Measurements from ENCODE around the gene PRCD.

PRCD gene, protein sequence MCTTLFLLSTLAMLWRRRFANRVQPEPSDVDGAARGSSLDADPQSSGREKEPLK

DNA sequence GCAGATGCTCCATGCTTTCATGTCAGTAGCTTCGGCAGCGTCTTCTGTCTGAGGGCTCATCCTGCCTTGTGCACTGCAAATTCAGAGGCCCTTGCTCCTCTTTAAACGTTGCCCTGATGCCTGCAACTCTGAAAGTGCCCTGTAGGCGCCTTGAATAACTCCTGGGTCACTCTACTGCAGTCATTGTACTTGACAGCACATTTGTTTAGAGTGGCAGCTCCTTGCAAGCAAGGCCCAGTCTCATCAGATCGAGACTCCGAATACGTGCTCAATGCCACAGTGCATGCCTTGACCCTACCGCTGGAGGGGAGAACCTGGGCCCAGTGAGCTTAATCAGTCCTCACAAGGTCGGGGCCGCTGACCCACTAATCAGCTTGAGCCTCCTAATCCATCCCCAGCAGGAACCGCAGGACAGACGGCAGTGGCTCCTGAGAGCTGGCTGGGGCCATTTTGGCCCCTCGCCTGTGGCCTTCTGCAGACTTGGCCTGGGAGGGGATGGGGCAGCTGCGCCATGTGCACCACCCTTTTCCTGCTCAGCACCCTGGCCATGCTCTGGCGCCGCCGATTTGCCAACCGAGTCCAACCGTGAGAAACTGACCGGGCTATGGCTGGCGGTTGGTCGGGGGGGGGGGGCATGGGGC lies at the start of gene PRCD:
Gene PRCD (plus strand): TSS at position 414 of the 641 bp plus-strand sequence. CDS start 98 bp downstream, at position 512.
- no peak for DNase-seq

DNA sequence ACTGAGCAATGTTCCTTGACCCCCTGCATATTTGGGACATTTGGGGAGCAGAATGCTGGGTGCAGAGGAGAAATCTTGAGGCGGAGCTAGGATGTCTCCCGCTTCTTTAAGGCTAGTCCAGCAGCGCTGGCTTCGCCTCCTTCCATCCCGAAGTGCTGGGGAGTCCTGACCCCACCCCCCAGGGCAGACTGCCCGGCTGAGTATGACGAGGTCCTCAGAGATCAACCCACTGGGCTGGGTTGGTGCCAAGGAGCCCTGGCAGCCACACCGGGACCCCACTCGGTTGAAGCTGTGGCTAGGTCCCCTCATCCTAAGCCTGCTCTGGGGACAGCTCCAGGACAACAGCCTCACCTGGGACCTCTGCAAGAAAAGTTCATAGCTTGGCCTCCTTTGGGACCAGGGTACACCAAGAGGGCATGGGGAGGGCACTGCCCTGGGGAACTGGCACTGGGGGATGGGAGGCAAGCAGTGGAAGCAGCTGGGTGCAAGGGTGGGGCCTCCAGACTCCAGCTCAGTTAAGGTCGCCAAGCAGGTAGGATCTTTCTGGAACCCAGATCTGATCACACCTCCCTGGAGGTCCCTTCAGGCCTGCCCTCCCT lies 49.6 kb upstream of the PRCD start:
- DNase-seq = no peak

DNA sequence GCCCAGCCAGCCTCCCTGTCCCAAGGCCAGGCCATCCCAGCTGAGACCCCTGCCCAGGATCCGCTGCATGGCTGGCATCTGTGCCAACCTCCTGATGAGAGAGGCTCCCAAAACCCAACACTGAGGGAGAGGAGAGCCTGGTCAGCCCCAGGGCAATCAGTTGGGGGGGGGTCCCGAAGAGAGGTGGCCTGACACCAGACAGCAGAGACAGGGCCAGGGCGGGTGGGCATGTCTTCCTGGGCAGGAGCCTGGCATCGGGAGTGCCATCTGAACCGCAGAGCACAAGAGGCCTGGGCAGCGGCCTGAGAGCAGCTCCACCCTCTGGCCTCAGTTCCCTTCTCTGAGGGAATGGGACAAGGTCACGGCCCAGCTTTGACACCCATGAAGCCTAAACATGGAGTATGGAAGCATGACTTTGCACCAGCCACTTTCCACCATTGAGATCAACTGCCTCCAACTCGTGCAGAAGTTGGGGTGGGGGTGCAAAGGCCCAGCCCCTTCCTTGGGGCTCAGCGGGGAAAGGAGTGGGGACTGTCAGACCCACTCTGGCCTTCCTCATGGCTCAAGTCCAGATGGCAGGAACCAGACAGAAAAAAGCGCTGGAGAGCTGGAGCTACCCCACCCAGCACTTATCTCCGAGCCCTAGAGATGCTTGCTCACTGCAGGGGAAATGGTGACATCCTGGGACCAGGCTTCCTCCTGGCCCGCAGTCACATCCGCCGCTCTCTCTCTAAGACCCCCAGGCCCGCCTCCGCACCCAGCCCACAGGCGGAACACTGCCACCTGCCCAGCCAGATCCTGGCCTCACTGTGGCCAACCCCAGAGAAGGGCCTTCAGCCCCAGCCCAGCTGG lies 48.3 kb upstream of the PRCD start:
- DNase-seq = no peak

DNA sequence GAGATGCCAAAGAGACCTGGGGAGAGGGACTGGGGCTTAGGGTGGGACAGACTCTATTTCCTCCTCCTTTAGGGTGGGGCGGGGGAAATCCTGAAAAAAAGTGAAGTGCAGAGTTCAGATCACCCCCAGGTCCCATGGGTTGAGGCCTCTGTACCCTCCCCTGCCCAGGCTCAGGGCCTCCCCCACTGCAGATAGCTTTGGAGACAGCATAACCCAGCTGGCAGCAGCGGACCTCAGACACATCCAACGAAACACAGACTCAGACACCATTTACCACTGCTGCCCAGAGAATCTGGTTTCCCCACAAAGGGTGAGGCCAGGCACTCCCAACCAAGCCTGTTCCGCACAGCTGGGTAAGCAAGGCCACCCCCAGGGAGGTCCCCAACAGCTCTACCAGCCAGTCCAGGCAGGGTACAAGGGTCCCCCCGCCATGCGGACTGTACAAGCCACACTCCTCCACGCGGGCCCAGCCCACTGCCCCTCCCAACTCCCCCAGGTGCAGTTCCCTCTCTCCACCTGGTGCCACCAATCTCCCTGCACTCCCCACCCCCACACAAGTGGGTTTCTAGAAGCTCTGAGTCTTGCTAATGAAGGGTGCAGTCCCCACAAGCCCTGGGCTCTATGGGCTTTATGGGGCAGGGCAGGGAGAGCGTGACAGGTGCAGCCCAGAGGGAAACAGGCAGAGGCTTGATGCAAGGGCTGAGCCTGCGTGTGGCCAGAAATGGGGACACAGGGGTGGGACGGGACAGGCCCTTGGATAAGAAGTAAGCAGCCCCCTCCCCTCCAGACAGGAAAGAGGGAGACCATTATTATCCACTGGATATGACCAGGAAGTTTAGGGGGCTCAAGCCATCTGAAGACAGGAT lies 47.5 kb upstream of the PRCD start:
- DNase-seq = no peak

DNA sequence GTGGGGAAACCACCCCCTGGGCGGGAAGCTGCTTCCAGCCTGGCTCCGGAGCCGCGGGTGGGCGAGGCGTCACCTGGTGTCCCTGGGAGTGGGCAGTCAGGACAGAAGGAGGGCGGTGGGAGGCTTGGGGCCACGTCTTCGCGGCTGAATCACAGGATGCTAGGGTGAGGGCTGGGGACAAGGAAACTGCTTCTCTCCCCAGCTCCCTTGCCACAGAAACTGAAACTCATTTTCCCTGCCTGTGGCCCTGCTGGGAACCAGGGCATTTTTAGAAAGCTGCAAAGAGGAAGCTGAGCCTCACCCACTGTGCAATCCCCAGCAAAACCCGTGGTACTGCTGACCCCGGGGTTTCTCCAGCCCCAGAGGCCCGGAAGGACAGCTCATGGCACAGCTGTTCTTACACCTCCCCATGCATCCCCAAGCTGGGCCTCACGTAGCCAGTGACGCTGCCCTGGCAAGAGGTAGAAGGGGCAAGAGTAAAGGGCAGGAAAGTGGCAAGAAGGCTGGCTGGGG lies 46.8 kb upstream of the PRCD start:
- DNase-seq = no peak

DNA sequence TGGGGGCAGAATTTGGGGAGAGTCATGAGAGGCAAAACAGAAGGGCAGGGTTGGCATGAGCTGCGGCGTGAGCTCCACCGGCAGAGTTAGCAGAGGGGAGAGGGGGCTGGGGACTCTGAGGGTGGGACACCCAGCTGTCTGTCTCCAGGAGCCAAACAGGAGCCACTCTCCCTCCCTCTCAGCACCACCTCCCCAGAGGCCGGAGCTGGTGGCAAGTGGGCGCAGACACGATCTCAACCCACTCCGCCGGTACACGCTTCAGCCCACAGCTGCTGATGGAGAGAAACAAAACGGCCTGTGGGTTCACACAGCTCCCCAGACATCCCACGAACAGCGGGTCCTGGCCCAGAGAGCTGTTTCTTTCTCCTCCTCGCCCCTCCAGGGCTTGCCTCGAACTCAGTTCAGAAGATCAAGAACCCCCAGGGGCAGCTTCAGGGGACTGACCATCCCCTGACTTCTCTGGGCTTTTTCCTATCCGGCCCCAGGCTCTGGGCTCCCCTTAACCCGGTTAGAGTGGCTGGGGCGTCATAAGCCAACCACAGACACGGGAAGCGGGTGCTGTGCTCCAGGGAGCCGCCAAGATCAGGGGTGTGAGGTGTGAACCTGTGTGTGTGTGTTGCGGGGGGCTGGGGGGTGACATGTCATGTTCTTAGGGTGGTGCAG lies 46.2 kb upstream of the PRCD start:
- DNase-seq = no peak

DNA sequence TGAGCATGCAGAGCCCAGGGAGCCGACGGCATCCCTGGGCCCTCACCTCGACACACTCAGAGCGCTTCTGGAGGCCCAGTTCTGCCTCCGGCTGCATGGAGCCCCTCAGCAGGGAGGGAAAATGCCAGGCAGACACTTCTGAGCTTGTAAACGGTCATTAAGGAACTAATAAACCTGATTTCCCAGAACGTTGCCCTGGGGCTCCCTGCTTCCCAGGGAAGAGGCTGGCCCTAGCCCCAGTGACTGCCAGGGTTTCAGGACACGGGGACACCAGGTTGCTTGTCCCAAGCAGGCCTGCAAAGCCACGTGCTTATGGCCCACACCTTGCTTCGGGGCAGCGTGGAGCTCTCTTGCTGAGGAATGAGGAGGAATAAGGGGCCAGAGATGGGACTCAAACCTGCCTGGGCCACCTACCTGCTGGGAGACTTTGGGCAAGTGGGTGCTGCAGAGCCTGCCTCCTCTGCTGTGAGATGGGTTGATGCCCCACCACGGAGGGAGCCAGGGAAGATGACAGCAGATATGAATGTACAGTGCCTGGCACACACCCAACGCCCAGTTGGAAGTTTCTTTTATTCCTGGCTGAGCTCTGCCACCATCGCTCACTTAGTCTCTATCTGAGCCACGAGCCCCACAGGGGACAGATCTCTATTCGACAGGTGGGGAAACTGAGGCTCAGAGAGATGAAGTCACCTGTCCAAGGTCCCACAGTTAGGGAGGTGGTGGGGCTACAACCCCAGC lies 44.0 kb upstream of the PRCD start:
- no peak for DNase-seq

DNA sequence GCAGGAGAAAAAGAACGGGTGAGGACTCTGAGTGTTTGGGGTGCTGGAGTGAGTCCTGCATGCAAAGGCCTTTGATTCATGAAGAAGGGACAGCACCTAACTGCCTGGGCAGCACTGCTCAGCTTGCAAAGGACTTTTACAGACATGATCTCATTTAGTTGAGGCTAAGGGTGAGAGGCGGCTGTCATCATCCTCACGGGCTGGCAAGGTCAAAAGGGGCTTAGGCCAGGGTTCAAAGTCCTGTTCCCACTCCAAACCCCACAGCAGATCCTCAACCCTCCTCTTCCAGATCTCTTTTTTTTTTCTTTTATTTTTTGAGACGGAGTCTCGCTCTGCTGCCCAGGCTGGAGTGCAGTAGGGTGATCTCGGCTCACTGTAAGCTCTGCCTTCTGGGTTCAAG lies 43.4 kb upstream of the PRCD start:
- DNase-seq = no peak

DNA sequence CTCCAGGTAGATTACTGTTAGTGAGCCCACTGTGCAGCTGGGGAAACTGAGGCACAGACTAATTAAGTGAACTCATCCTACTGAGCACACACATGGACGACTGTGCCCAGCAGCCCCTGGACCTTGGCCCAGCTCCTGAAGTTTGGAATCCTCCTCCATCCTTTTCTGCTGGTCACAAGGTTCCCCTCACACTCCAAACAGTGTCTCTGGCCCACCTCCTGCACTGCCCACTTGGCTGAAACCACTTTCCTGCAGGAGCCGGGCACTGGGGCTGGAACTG lies 42.2 kb upstream of the PRCD start:
- no peak for DNase-seq

DNA sequence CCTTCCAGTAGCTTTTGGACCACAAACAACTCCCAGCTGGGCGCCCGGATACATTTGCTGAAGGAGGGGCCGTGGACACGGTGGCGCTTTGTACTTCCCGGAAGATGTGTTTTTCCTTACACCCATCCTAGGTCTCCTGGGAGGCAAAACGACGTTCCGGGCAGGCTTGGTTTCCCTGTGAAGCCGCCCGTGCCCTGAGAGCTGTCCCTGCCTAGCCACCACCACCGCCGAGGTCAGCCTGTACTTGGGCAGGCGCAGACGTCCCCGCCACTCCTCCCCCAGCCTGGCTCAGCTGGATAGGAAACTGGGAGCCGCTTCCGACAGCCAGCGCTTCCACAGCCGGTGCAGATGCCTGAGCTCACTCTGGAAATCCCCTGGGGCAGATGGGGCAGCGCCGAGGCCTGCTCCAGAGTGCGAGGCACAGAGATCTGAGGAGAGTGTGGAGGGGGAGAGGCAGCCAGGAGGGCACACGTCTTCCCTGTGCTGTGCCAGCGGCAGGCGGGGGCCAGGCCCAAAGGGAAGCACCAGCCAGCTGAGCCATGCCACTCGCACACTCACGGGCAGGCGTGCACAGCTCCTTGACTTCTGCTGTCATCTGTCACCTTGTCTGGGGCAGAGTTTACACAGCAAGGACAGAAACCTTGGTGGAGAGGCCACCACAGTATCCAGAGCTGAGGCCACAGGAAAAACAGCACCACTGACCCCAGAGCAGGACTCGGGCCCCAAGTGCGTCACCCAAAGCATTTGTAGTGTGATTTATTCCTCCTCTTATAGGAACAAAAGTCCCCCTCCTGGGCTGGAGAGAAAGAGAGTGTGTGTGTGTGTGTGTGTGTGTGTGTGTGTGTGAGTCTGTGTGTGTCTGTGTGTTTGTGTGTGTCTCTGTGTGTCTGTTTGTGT lies 41.6 kb upstream of the PRCD start:
- no peak for DNase-seq

DNA sequence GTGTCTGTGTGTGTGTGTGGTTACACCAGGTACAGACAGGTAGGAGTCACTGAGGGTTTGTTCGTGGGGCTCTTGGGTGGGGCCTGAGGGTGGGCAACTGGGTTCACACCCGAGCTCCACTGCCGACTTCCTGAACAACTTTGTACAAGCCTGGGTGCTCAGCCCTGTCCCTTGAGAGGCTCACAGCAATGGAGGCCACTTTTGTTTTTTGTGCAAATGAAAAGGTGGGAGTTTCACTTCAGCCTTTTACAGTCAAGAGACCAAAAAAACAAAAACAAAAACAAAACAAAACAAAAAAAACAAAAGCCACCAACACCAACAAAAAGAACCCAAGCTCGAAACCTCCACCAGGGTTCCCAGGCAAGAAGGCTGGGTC lies 41.0 kb upstream of the PRCD start:
- no peak for DNase-seq

DNA sequence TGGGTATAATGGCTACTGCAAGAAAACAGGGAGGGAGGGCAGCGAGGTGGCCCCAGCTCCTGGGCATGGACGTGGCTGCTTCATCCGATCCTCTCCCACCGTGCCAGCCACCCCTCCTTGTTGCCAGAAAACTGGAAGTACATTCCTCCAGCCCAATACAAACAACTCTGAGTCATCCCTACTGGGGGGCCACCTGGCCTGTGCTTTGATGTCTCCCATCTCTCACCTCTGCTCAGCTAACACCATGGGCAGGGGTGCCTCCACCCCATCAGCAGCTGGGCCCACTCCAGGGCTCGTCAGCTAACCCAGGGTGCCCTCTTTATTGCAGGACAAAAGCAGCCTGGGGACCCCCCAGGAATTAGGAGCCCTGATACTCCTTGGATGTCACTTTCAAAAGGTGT lies 40.6 kb upstream of the PRCD start:
- no peak for DNase-seq

DNA sequence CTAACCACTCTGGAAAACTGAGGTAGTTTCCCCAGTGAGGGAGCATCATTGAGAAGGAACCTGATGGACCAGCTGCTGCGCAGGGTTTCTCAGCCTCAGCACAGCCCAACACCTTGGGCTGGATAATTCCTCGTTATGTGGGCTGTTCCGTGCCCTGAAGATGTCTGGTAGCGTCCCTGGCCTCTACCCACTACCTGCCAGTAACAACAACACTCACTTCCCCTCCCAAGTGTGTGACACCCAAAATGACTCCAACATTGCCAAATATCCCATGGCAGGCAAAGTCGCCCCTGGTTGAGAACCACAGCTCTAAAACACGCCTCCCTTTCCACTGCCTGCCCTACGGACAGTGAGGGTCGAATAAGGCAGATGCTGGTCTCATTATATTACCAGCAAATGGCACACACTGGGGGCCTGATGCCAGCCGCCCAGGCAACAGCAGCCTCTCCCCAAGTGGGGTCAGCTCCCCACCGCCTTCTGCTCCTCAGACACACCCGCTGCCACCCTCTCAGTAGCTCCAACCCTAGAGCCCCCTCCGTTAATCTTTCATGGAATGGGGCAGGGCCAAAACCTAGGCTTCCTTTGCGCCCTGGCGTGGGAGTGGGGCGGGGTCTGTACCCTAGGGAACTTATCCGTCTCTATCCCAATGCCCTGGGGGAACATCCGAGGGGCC lies 39.6 kb upstream of the PRCD start:
- no peak for DNase-seq

DNA sequence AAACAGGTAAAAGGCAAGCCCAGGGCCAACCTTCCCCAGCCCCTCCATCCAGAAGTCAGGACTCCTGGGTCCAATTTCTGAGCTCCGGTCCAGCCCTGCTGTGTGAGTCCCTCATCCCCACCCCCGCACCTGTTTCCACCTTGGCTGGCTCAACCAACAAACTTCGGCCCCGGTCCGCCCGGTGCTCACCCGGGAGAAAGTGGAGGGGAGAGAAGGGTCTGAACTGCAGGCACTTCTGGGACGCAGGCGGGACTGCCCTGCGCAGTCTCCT lies 39.2 kb upstream of the PRCD start:
- no peak for DNase-seq

DNA sequence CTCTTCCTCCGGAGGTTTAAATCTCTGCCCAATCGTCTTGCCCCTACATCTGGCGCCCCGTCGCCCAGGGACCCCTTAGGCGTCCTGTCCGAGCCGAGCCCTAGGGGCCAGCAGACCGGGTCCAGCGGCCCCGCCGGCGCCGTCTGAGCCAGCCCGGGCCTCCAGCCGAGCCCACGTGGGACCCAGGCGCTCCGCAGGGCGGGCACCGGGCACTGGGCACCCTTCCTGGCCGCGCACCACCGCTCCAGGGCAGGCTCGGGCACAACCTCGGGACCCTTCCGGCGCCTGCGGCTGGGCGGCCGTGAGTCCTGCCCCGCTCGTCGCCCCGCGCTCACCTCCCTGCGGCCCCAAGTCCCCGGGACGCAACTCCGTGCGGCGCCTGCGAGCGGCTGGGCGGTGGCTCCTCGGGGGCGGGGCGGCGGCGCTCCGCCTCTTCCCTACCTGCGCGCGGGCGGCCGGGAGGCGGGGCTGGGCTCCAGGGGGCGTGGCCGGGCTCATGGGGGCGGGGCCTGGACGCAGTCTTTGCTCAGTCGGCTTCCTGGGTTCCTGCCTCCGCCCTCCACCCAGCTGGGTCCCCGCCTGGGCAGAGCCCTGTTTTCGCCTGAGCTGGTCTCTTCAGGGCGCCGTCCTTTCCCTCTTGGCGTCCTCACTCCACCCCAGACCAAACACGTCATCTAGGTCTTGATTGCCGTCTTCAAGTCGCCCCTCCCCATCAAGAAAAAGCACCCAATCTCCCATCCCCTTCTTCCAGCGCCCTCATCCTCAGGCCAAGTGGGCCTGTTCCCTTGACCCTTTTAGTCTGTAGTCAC lies 38.6 kb upstream of the PRCD start, which contains the start of gene RHBDF2:
Gene RHBDF2 (minus strand): TSS at position 406 of the 809 bp plus-strand sequence. CDS start 19,899 bp downstream, outside the sequence.
- DNase-seq = peak; percentile 58

DNA sequence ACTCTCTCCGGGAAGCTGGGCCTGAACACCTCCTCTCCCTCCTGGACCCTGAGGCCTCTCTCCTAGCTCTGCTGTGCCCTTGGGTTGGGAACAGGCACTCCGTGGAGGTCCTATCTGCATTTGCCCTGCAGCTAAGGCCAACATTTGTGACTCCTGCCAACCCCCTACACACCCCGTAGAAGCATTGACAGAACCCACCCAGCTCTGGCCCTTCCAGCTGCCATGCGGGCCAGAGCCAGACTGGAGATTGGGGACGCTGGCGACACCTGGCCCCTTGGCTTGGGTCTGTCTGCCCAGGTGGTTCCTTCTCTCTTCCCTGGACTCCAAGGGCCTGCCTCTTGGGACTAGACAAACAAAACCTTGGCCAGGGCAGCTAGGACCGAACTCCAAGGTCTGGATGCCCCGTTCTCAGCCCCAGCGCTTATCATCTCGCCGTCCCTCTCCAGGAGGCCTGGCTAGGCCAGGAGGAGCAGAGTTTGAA lies 38.0 kb upstream of the PRCD start:
- no peak for DNase-seq

DNA sequence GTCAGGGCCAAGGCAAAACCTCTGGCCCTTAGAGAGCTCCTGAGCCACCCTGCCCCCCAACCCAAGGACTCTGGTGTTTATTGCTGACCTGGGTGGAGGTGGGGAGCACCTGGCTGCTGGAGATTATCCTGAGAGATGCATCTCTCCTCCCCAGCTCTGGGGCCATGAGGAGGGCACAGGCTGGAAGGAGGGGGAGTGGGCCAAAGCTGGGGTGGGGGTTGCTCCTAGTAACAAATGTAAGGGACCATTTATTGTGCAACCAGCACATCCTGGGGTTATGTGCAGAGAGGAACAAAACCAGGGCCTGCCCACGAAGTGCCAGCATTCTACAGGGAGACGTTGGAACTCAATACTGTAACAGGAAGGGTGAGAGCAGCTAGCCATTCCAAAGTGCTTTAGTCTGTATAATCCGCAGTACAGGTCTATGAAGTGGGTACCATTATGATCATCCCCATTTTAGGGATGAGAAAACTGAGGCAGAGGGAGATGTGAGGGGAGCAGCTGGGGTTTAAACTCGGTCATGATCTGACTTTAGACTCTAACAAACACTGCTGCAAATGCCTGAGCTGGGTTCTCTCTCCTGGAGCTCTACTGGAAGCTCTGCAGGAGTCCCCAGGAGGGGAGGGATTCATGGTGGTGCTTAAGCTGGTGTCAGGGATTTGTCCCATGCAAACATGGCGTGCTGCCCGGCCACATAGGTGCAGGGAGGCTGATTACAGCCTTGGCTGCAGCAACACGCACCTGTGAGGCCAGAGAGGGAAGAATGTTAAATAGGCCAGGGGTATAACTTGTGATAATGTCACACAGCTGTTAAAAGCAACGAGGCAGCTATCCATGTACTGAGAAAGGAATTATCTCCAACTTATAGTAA lies 37.3 kb upstream of the PRCD start:
- no peak for DNase-seq

DNA sequence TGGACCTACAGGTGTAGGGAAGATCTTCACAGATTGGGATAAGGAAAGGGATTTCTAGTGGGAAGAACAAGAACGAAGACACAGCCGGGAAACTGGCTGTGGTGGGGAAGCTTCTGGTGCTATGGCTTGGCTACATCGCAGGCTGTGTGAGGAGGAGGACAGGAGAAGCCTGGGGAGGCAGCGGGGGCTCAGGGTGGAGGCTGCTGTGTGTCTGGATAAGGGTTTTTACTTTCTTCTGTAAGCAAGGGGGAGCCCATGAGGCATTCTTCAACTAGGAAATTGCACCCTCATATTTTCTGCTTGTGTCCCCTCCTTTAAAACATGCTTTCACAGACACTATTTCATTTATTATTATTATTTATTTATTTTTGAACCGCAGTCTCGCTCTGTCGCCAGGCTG lies 35.7 kb upstream of the PRCD start:
- DNase-seq = no peak
